DMS 273 treated with DMSO at 0.1 percent for 48 hours (cell line): Measurements from ENCODE around the gene CTTNBP2.

Source experiments
- DNase-seq: peaks from one replicate; lab custom pipeline; 2025; lab: John Stamatoyannopoulos, UW

CTTNBP2 gene

DNA sequence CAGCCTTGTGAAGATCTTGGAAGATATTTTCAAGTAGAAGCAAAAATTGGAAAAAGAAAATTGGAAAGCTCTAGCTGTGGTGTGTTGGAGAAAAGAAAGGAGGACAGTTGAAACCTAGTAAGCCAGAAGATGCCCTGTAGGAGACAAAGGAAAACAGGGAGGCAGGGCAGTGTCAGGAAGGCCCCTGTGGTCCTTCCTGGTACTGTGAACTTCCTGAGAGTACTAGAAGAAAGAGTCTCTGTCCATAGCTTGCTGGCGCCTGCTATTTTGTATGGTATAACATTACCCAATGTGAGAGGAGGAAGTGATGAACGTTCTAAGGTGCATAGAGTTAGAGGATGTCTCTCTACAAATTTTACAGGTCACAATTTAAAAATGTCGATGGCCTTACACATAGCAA lies 183.1 kb downstream of the CTTNBP2 start:
- no peak for DNase-seq

GRCh38 chr7:117689406-117689805 lies 183.8 kb downstream of the CTTNBP2 start:
- DNase-seq: no peak

DNA sequence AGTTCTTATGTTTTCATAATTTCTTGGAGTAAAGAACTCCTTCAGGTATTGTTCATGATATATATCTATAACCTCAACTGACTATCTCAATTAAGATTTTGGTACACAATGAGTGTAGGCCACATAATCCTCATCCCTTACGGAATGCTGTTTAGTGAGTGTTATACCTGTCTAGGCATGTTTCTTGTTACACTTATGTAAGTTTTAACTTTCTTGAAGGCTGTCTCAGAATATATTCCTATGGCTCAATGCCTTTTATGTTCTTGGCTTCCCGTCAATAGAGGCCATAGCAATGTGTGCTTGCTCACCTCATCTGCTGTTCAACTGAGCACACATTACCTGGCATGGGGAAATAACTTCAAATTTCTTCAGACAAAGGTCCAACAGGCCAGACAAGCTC lies 185.1 kb downstream of the CTTNBP2 start:
- DNase-seq: no peak

GRCh38 chr7:117686311-117686935 lies 186.8 kb downstream of the CTTNBP2 start:
- no peak for DNase-seq

- DNase-seq: no peak
Measured at GRCh38 chr7:117685795-117686194, 187.4 kb downstream of the CTTNBP2 start.

DNA sequence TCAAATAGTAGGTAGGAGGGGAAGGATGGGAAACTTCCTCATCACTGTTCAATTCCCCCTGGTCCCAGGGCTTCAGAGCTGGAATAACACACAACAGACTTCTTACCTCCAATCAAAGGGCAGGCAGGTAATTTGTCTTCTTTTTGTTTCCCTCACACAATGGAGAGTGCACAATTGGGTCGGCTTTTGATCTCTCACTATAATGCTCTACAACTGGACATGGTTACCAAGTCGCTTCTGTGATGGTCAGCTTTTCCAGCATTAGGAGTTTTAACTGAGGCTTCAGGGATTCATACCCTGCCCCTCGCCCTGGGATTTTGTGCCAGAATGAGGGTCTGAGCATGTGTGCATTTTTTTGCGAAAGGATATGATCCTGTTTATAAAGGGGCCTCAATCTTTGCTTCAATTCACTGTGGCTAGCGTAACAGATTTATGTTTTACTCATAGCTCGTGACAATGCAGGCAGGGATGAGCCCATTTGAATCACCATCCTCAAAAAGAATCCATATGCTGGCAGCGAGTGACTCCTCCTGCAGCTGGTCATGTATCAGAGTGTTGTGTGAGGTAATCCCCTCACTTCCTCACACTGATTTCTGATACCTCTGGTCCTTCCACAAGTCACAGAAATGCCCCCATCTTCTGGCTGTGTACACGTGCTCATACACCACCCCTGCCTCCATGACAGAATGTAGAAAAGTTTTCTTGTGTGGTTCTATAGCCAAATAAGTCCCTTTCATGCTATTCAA lies 189.6 kb downstream of the CTTNBP2 start:
- DNase-seq: no peak

GRCh38 chr7:117682681-117683385 lies 190.4 kb downstream of the CTTNBP2 start:
- no peak for DNase-seq

GRCh38 chr7:117679120-117679519 lies 194.1 kb downstream of the CTTNBP2 start:
- no peak for DNase-seq

DNA sequence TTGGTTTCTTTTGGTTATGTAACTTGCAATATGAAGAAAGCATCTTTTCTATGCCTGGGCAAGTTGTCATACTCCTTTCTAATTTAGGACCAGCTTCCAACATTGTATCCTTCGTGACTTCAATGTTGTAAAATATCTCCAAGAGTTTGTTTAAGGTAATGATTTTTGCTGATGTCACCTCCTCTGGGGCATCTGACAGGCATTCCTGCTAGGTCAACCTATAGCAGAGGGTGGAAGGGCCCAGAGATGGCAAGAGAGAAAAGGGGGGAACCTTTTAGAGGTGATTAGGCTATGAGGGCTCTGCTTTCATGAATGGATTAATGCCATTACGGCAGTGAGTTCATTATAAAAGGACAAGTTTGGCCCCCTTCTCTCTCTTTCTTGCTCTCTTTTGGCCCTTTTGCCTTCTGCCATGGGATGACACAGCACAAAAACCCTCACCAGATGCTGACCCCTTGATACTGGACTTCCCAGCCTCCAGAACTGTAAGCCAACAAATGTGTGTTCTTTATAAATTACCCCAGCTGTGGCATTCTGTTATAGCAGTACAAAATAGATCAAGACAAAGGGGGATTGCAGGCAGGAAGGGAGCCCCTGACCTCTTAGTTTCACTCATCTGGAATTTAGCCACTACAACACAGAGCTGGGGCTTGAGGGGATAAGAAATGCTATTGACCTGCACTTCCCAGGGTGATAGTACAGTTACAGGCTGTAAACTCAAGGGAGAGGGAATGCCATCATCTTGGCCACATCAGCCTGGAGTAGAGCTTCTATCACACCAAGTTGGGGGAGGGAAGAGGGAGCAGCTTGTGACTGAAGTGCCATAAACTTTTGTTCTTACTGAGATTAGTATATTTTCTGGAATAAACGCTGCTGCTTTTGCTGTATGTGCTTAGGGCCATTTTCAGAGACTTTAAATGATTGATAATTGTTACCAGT lies 197.5 kb downstream of the CTTNBP2 start:
- DNase-seq: no peak

- DNase-seq: no peak
Measured at GRCh38 chr7:117674617-117675016, 198.6 kb downstream of the CTTNBP2 start.

GRCh38 chr7:117673839-117674238 lies 199.4 kb downstream of the CTTNBP2 start:
- DNase-seq: no peak

DNA sequence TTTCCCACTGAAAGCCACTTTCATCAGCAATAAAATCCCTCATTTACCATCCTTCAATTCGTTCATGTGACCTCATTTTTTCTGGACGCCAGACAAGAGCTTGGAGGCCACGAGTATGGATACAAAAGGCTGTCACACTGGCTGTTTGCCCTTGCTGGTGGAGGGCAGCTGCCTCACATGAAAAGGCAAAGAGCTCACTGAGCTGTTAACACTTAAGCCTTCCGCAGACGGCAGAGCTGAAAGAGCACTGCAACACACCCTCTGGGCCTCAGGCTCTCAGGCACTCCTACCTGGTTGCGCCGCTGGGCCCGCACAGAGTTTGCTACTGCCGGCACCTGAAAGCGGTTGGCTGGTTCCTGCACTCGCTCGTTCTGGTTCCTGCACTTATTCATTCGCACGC lies 199.9 kb downstream of the CTTNBP2 start:
- no peak for DNase-seq

DNA sequence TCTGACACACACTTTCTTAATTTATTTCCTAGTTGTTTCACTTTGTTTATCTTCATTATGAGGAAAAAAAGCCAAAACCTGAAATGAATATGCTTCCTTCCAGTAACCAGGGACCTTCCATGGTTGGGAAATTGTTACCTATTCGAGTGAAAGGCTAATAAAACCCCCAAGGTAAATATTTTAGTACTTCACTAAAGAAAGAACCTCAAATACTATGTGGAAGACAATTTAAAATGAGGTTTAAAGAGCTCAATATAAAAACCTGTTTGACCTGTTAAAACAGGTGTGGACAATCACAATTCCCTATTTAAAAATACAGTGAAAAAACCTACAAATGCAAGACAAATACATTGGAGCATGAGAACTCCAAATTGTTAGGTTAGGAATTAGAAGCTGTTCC lies 200.8 kb downstream of the CTTNBP2 start:
- no peak for DNase-seq

GRCh38 chr7:117669818-117670217 lies 203.4 kb downstream of the CTTNBP2 start:
- DNase-seq: no peak

DNA sequence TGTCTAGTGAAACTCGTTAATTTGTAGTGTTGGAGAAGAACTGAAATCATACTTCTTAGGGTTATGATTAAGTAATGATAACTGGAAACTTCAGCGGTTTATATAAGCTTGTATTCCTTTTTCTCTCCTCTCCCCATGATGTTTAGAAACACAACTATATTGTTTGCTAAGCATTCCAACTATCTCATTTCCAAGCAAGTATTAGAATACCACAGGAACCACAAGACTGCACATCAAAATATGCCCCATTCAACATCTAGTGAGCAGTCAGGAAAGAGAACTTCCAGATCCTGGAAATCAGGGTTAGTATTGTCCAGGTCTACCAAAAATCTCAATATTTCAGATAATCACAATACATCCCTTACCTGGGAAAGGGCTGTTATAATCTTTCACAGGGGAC lies 205.8 kb downstream of the CTTNBP2 start:
- DNase-seq: no peak

GRCh38 chr7:117666689-117667088 lies 206.6 kb downstream of the CTTNBP2 start:
- DNase-seq: no peak

DNA sequence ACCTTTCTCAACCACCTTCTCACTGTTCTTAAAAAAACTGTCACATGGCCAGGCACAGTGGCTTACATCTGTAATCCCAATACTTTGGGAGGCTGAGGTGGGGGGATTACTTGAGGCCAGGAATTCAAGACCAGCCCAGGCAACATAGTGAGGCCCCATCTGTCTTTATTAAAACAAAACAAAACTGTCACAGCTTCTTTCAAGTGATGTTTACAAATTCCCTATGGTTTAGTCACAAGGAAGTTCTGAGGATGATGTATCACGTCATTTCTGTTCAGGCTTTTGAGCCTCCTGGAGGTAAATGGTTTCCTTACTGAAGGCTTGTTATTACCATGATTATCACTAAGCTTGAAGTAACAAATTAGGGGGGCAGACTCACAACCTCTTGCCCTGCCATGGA lies 207.2 kb downstream of the CTTNBP2 start:
- no peak for DNase-seq

DNA sequence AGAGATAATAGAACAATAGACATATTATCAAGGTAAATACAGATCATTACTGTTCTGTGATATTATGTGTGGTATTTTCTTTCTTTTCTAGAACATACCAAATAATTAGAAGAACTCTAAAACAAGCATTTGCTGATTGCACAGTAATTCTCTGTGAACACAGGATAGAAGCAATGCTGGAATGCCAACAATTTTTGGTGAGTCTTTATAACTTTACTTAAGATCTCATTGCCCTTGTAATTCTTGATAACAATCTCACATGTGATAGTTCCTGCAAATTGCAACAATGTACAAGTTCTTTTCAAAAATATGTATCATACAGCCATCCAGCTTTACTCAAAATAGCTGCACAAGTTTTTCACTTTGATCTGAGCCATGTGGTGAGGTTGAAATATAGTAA lies 207.9 kb downstream of the CTTNBP2 start:
- DNase-seq: no peak

- no peak for DNase-seq
Measured at GRCh38 chr7:117664047-117664446, 209.2 kb downstream of the CTTNBP2 start.

DNA sequence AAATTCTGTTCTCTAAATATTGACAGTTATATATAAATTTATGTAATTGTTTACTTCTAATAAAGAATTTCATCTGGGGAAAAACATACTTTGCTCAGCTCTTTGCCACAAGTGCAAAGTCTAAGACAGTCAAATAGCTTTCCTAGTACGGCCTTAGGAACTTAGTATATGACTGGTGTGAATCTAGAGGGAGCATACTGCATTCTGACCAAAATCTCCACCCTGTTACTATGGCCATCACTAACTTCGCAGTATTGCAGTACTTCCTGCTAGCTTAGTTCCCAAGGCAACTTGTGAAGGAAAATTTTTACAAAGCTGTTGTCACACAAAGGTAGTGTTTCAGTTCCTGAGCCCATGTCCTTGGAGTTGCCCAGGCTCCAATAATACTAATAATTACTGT lies 211.9 kb downstream of the CTTNBP2 start:
- no peak for DNase-seq
